COLO668 (cell line): ENCODE measurements around the gene ZBED6.
"Not testable (repeated sequence)": the region's sequence is repeated elsewhere in the genome, so short reads cannot be mapped to it uniquely, and the experiment has no call there.

Experiments
- DNase-seq: peaks from one replicate; lab custom pipeline; 2025; ENCODE audit not compliant: unreplicated experiment; lab: John Stamatoyannopoulos, UW

ZBED6 gene, protein sequence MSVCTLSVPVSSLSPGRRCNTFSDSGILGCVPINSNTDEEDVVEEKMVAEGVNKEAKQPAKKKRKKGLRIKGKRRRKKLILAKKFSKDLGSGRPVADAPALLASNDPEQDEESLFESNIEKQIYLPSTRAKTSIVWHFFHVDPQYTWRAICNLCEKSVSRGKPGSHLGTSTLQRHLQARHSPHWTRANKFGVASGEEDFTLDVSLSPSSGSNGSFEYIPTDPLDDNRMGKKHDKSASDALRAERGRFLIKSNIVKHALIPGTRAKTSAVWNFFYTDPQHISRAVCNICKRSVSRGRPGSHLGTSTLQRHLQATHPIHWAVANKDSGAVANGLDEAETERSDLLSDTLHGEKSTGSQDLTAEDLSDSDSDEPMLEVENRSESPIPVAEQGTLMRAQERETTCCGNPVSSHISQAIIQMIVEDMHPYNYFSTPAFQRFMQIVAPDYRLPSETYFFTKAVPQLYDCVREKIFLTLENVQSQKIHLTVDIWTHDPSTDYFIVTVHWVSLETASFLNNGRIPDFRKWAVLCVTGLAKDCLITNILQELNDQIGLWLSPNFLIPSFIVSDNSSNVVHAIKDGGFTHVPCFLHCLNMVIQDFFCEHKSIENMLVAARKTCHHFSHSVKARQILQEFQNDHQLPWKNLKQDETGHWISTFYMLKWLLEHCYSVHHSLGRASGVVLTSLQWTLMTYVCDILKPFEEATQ (N-terminal part only)

GRCh38 chr1:203795441-203796235 is at the start of gene ZBED6, which contains the start of gene ZC3H11A:
Gene ZBED6 (plus strand): TSS chr1:203795623. CDS start chr1:203797523, 1,900 bp downstream.
Gene ZC3H11A (plus strand): TSS chr1:203795623. CDS start chr1:203817071, 21,448 bp downstream.
- peak; percentile 98 for DNase-seq

GRCh38 chr1:203746281-203746680 is 49.1 kb upstream of the ZBED6 start:
- no peak for DNase-seq

DNA sequence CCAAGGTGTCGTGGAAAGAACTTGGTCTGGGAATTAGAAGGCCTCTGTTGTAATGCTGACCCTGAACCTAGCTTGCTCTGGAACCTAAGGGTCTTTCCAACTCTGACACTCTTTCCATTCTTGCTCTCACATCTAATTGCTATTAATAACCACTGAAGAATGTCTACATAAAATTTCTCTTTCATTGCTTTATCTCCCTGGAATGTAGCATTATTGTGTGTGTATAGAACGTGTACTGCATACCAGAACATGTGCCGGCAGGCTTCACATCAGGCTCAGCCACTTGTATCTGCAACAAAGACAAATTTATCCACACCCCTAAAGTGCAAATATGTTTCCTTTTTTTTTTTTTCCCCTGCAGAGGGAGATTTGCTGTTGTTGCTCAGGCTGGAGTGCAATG is 44.4 kb upstream of the ZBED6 start:
- DNase-seq: no peak

DNA sequence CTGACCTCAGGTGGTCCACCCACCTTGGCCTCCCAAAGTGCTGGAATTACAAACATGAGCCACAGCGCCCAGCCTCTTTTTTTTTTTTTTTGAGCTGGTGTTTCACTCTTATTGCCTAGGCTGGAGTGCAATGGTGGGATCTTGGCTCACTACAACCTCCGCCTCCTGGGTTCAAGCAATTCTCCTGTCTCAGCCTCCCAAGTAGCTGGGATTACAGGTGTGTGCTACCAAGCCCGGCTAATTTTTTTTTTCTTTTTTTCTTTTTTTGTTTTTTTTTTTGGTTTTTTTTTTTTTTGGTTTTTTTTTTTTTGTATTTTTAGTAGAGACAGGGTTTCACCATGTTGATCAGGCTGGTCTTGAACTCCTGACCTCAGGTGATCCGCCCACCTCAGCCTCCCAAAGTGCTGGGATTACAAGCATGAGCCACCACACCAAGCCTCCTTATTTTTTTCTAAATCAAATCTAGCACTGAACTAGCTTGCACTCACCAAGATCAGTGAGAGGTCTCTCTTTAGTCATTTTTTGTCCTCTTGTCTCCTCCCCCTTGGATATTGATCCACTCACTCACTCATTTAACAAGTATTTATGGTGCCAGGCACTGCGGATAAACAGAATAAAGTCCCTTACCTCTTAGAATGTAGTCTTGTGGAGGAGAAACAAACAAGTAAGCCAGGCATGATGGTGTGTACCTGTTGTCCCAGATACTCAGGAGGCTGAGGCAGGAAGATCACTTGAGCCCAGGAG is 43.6 kb upstream of the ZBED6 start:
- not testable (repeated sequence) for DNase-seq

DNA sequence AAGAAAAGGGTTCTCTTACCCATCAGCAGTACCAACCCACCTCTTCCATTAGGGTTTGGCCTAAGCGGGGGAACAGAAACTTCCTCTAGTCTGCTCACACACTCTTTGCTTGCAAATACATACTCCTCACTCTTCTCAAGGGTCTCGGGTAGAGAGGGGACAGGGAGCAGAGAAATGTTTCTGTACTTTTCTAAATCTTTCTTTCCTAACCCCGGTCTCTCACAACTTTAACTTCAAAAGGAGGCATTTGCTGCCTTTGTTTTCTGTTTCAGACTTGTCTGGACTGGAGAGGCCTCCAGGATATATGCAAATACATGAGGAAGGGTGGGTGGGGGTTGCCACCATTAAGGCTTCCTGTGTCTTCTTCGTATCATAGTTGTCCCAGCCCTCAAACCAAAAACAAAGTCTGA is 41.0 kb upstream of the ZBED6 start:
- DNase-seq: no peak

DNA sequence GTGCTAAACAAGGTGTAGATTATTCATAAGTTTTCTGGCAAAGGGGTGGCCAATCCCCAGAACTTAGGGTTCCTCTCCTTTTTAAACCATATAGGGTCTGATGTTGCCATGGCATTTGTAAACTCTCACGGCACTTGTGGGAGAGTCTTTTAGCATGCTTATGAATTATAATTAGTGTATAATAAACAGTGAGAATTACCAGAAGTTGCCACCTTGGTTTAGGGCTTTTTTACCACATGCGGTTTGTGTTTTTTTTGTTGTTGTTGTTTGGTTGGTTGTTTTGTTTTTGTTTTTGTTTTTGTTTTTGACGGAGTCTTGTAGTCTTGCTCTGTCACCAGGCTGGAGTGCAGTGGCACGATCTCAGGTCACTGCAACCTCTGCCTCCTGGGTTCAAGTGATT is 39.4 kb upstream of the ZBED6 start:
- no peak for DNase-seq

GRCh38 chr1:203758749-203759148 is 36.7 kb upstream of the ZBED6 start:
- DNase-seq: not testable (repeated sequence)

- DNase-seq: no peak
Measured at GRCh38 chr1:203760506-203760905, 34.9 kb upstream of the ZBED6 start.

- DNase-seq: not testable (repeated sequence)
Measured at GRCh38 chr1:203761958-203762357, 33.5 kb upstream of the ZBED6 start.

DNA sequence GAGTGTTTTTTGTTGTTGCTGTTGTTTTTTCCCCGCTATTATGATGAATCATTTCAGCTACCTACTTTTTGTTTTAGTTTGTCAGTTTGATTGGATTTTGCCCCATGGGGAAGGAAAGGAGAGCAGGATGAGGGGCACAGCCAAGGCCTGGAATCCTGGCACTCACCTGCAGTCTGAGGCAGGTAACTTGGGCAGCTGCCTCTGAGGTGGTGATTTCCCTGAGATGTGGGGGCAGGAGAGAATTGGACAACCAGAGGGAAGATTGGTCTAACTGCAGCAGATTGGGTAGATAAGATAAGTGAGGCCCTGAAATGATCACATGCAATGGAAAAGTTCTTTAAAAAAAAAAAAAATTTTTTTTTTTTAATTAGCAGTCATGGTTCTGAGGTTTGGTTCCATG is 31.9 kb upstream of the ZBED6 start:
- DNase-seq: no peak

DNA sequence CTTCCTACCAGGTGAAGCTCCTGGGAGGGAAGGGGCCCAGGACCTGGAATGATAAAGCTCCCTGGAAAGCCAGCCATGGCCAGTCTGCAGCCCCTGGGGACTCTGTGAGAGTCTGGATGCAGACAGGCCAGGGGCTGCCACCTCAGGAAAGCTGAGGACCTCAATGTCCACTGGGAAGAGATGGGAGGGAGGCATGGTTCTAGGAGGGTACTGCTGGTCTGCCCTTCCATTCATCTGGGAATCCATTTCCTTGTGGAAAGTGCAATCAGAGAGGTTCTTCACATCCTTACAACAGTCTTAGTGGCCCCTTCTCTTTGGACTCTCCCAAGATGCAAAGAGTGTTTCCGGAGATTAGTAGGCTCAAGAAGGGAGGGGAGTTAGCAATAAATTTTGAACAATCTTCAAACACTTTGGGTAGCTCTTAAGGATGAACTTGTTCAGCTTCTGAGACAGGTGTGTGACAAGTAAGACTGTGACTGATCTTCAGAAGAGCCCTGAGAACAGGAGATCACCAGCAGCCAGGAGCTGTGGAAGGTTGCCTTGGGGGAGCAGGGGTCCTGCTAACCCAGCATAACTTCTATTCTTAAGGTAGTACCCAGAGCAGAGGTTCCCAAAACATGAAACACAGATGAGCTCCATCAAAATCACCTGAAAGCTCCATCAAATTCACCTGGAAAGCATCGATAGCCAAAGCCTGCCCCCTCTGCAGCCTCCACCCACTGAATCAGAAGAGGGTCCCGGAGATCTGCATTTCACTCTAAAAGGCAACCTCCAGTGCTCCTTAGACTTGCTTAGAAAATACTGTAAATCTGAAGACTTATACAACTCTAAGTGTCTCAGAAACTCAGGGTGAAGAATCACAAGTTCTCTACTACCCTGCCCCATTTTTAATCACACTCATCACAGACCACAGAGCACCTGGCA is 31.1 kb upstream of the ZBED6 start:
- no peak for DNase-seq

DNA sequence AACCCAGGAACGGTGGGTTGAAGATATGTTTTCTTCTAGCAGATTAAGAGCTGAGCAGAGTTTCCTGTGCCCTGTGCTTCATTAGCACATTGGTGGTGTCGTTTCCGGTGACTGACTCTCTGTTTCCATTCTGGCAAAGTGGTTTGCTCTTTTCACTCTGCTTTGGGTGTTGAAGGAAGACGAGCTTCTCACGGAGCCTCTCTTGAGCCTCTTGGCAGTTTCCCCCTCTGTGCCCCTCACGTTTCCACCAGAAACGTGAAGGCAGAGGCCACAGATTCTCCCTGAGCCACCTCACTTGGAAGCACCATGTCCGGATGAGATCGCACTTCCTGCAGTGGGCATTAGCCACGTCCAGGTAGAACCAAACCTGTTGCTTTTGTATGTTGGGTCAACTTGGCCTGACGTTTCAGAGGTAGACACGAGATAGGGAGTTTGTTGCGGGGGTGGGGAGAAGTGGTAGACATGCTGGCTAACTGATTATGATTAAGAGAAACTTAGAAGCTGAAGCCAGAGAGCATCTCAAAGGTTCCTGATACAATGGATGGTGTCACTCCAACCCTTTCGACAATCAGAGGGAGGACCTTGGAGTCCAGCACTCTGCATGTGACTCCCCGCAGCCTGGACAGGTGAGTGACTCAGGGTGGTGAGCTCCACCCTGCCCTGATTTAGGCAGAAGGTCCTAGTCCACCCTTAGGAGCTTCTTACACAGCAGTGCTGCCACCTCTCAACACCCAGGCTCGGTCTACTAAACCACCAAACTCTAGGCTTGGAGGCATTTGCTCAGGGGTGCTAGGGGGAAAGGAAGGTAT is 30.2 kb upstream of the ZBED6 start, which contains the start of gene LAX1:
TSS of gene LAX1 (plus strand) at position 155 of the 809 bp plus-strand sequence. CDS start at position 538, 383 bp downstream.
- no peak for DNase-seq

DNA sequence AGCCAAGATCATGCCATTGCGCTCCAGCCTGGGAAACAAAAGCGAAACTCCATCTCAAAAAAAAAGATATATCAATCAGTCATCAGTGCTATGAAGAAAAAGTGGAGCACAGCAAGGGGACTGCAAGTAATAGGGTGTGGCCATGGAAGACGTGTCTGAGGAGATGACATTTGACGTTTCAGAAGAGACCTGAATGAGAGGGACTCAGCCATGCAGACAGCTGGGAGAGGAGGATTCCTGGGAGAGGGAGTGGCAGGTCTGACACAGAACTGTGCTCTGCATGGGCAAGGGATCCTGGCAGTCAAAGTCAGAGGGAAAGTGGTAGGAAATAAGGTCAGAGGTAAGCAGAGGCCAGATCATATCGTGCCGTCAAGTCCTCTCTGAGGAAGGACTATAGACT is 27.2 kb upstream of the ZBED6 start:
- DNase-seq: no peak

GRCh38 chr1:203769505-203770343 is 25.7 kb upstream of the ZBED6 start:
- no peak for DNase-seq

GRCh38 chr1:203771901-203772301 is 23.5 kb upstream of the ZBED6 start:
- DNase-seq: no peak

DNA sequence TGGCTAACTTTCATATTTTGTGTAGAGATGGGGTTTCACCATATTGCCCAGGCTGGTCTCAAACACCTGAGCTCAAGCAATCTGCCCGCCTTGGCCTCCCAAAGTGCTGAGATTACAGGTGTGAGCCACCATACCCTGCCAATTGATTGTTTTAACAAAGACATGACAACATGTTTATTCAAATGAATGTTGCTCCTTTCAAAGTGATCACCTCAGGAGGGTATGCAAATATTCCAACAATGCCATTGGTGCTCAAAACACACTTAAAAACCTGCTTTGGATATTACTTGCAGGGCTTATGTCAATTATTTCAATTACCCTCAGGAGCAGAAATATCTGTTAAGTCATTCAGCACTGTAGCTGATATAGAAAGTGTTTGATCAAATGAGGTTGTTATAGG is 22.6 kb upstream of the ZBED6 start:
- no peak for DNase-seq

GRCh38 chr1:203776636-203777035 is 18.8 kb upstream of the ZBED6 start:
- no peak for DNase-seq

DNA sequence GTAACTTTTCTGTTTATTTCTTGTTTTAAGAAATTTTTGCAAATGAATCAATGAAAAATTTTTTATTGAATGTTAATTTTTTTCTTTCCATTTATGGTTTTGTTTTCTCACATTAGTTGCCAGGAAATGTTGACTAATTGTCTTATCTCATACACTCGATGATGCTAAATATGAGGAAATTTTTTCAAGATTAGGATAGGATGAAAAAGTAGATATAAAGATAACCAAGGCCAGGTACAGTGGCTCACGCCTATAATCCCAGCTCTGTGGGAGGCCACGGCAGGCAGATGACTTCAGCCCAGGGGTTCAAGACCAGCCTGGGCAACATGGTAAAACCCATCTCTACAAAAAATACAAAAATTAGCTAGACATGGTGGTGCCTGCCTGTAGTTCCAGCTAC is 17.8 kb upstream of the ZBED6 start:
- no peak for DNase-seq
